HG03565 (cell line): ENCODE results near the gene SLC35G1.

Experiments
- ATAC-seq: cut with Tn5 transposase; IDR thresholded peaks from one replicate; pipeline ENCODE4 v1.9.1; 2021; ENCODE audit warnings: mild to moderate bottlenecking, moderate library complexity; ENCODE audit not compliant: unreplicated experiment

Gene SLC35G1

GRCh38 chr10:93893646-93894515, at the start of gene SLC35G1:
SLC35G1 (plus strand) TSS chr10:93893978; CDS start chr10:93894034, 56 bp downstream.
- ATAC-seq, result peak; percentile 86

GRCh38 chr10:93844979-93845626, 48.7 kb upstream of the SLC35G1 start:
- no peak for ATAC-seq

- ATAC-seq, result no peak
These were observed 44.2 kb upstream of the SLC35G1 start for GRCh38 chr10:93849593-93849992.

- ATAC-seq, result no peak
These were observed 43.5 kb upstream of the SLC35G1 start for GRCh38 chr10:93850031-93851015.

GRCh38 chr10:93851169-93851568, 42.6 kb upstream of the SLC35G1 start:
- no peak for ATAC-seq

GRCh38 chr10:93852476-93853095, 41.2 kb upstream of the SLC35G1 start:
- ATAC-seq, result no peak

GRCh38 chr10:93854975-93855374, 38.8 kb upstream of the SLC35G1 start:
- ATAC-seq, result no peak

DNA sequence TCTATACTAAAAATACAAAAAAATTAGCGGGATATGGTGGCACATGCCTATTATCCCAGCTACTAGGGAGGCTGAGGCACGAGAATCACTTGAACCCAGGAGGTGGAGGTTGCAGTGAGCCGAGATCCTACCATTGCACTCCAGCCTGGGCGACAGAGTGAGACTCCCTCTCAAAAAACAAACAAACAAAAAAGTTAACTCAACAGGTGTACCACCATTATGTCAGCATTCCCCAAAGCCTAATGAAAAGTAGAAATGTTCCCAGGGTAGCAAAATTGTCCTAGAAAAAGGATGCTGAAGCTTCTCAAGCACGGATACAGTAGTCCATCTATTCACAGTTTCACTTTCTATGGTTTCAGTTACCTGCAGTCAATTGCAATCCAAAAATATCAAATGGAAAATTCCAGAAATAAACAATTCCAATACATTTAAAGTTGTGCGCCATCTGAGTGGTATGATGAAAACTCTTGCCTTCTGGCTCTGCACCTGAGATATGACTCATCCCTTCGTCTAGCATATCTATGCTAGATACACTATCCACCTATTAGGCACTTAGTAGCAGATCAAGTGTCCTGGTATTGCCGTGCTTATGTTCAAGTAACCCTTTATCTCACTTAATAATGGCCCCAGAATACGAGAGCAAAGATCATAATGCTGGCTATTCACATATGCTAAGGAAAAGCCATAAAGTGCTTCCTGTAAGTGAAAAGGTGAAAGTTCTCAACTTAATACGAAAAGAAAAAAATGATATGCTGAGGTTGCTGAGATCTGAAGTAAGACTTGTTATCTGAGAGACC, 37.2 kb upstream of the SLC35G1 start:
- no peak for ATAC-seq

DNA sequence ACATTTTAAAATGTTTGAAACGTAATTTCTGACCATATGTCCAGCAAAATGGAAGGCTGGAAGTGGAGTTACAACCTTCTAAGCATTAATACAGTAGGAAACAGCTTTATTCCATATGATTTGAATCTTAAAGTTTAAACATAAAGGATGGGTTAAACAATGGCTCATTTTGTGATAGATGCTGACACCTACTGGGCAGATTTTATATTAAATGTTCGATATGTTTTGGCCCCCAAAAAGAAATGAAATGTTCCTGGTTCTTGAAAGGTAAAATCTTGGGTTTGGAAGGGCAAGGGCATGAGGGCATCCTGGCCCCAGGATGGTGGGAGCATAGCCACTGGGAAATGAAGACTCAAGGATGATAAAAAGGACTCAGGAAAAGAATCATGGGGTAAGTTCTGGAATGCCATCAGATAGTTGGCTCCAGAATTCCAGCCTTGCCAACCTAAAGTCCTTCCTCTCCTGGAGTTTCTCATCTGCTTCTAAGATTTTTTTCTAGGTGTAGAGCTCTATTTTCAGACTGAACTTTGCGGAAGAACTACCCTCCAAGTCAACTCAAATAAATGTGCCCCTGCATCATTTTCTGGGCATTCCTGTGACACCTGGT, 34.6 kb upstream of the SLC35G1 start:
- ATAC-seq, result no peak

GRCh38 chr10:93861825-93862224, 32.0 kb upstream of the SLC35G1 start:
- no peak for ATAC-seq

- no peak for ATAC-seq
These were observed 27.9 kb upstream of the SLC35G1 start for GRCh38 chr10:93865794-93866425.

GRCh38 chr10:93867525-93867924, 26.3 kb upstream of the SLC35G1 start:
- ATAC-seq, result no peak

- ATAC-seq, result no peak
These were observed 22.0 kb upstream of the SLC35G1 start for GRCh38 chr10:93871671-93872204.

GRCh38 chr10:93872375-93873158, 21.2 kb upstream of the SLC35G1 start:
- no peak for ATAC-seq

GRCh38 chr10:93873420-93874115, 20.2 kb upstream of the SLC35G1 start:
- no peak for ATAC-seq

DNA sequence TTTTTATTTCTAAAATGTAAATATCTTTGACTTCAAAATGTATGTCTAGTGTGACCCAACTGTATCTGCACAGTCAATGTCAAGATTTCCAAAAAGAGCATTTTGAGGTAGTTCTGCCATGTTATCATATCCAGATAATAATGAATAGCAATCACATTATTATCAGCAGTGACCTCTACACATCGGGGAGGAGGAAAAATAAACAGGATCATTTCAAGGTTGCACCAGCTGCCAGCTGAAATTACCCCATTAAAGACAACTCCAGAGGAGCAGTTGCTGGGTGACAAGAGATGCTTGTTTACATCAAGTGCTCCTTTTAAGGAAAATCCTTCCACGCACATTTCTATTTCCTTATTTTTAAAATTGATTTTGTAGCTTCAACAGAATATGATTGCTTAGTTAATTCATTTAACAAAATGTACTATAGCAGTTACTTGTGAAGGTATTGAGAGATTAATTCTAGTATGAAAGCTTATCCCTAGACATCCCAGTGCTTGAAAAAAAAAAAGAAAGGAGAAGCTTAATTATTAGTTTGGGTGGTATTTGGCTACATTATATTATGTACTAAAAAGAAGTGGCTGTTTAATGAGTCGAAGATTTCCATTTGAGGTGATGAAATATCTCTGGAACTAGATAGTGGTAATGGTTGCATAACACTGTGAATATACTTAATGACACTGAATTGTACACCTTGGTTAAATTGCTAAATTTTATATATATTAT, 19.3 kb upstream of the SLC35G1 start:
- no peak for ATAC-seq

- ATAC-seq, result no peak
These were observed 18.8 kb upstream of the SLC35G1 start for GRCh38 chr10:93875032-93875358.
